ENCODE results near the gene TNS3.

GRCh38 chr7:47313564-47313963 lies 268.3 kb downstream of the TNS3 start:
- no peak for TF ChIP-seq CTCF (IDR thresholded peaks at IDR 0.05 in 8 of 11, conservative IDR thresholded peaks at IDR 0.05 in 3 of 11)
- TF ChIP-seq POLR2A (IDR thresholded peaks at IDR 0.05) = no peak

All from spleen (tissue), 7 donors.